NCI-H2171 treated with DMSO at 0.1 percent for 48 hours (cell line): ENCODE measurements around the gene WDR45B.
"Not testable (repeated sequence)": the region's sequence is repeated elsewhere in the genome, so short reads cannot be mapped to it uniquely, and the experiment has no call there.

Experiments used
- DNase-seq: peaks from one replicate; lab custom pipeline; 2025; lab: John Stamatoyannopoulos, UW

Gene WDR45B

GRCh38 chr17:82599674-82600661 lies 48.3 kb downstream of the WDR45B start:
- DNase-seq, result peak; percentile 21

DNA sequence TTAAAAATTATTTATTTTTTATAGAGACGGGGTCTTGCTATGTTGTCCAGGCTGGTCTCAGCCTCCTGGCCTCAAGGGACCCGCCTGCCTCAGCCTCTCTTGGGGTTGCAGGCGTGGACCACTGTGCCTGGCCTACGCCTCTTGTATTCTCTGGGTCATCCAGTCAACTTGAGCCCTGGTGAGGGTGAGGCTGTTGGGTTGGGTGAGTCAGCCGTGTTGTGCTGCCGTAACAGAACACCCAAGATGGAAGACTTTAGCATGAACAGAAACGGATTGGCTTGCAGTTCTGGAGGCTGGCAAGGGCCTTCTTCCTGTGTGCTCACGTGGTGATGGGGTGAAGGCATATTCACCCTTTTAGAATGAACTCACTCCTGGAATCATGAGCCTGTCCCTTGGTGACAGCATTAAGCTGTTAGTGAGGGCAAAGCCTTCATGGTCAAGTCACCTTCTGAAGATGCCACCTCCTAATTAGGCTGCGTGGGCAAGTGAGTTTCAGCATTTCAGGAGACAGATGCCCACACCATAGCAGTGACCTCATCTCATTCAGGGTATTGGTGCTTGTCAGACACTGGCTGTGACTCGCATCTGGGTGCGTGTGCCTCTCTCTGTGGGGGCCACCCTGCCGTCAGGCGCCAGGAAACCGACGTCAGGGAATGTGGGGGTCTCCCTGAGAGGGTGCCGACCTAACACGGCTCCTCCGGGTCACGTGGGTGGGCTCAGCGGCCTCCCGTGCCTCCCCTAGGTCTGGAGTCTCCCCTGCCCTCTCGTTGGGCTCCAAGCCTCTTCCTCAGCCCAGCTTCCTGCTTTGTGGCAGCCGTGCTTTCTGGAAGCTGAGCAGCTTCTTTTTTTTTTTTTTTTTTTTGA lies 49.8 kb downstream of the WDR45B start:
- no peak for DNase-seq

DNA sequence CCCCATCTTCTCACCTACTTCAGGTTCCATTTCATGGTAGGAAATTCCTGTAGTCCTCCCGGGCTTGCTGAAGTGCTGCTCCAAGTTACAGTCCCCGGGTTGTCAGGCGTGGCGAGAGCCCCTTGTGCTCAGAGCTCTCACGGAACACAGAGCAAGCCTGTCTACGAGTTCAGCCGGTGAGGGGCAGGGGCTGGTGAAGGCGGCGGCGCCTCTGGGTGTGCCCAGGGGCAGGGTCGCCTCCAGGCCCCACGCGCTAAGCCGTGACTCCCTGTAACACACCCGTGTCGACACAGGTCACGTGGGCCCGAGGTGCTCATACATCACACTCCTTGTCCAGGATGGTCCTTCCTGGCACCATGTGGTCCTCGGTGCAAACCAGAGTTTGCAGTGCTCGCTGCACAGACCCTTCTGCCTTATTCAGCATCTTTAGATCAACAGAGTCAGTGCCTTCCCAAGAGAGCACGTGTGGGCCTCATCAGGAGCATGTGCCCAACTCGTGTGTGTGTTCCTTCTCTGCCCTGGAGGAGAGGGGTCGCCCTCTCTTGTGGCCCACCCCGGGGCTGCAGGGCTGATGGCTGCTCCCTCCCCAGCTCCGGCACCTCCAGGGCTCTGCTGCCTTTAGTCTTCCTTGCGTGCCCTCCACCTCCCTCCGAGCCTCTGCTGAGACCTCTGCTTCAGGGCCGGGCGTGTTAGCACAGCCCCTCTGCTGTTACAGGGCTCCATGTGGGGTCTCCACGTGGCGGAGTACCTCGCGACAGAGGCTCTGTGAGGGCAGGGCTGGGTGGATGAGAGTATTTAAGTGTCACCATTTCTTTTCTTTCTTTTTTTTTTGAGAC lies 51.2 kb downstream of the WDR45B start:
- DNase-seq, result no peak

GRCh38 chr17:82596296-82596695 lies 51.9 kb downstream of the WDR45B start:
- no peak for DNase-seq

- DNase-seq, result no peak
Measured at GRCh38 chr17:82595893-82596292, 52.4 kb downstream of the WDR45B start.

DNA sequence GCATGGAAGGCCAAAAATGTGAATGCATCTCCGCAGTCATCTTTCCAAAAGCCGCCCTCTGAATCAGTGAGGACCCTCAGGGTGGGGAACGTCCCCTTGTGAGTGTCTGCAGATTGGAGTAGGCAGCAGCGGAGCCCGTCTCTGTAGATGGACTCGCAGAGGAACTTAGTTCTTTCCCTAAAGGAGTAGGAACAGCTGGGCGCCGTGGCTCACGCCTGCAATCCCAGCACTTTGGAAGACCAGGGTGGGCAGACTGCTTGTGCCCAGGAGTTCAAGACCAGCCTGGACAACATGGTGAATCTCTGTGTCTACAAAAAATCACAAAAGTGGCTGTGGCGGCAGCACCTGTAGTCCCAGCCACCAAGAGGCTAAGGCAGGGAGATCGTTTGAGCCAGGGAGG lies 53.7 kb downstream of the WDR45B start:
- no peak for DNase-seq

- no peak for DNase-seq
Measured at GRCh38 chr17:82593590-82594087, 54.6 kb downstream of the WDR45B start.

DNA sequence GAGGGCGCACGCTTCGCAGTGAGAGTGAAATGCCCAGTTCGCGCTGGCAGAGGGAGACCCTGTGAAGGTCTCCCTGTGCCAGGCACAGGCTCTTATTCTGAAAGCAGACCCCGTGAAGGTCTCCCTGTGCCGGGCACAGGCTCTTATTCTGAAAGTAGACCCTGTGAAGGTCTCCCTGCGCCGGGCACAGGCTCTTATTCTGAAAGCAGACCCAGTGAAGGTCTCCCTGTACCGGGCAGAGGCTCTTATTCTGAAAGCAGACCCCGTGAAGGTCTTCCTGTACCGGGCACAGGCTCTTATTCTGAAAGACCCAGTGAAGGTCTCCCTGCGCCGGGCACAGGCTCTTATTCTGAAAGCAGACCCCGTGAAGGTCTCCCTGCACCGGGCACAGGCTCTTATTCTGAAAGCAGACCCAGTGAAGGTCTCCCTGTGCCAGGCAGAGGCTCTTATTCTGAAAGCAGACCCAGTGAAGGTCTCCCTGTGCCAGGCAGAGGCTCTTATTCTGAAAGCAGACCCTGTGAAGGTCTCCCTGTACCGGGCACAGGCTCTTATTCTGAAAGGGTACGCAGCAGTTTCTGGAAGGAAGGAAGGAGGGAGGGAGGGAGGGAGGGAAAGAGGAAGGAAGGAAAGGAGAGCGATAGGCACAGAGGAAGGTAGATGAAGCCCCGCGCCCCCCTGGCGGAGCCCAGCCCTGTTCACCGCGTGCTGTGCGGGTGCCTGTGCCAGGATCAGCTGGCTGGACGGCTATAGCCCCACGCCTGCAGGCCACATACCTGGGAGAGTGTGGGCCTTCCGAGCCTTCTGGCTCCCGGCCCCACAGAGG lies 55.3 kb downstream of the WDR45B start:
- DNase-seq, result peak; percentile 89

DNA sequence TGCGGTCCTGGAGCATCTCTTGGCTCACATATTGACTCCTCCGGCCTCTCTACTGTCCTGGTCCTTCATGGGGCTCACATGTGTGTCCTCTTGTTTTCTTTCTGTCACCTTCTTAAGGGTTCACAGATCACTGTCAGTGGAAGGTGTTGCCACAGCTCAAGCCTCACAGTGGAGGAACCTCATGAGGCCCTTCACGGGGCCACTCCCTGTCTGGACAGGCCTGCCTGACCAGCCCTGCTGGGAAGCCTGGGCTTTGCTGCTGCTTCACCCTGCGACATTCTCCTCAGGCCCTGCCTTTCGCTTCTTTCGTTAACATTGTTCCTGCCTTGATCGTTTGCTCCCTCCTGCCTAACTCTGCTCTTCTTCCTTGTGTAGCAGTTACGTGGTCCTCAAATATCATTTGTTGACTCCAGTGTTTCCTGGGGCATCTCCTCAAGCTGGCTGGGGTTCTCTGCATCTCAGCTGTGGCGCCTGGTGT lies 55.9 kb downstream of the WDR45B start:
- no peak for DNase-seq

- DNase-seq, result no peak
Measured at GRCh38 chr17:82590881-82591539, 57.2 kb downstream of the WDR45B start.

DNA sequence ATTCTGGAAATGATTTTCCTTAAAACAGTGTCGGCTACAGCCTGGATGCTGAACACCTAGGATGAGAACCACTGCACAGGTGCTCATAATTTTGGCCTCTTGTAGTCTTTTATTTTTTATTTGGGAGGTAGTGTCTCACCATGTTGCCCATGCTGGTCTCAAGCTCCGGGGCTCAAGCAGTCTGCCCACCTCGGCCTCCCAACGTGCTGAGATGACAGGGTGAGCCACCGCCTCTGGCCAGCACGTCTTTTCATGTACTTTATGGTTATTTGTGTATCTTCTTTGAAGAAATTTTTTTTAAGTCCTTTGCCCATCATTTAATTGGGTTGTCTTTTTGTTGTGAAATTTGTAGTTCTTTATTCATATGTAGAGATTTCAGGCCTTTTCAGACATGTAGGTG lies 58.0 kb downstream of the WDR45B start:
- no peak for DNase-seq

GRCh38 chr17:82589851-82590180 lies 58.4 kb downstream of the WDR45B start:
- DNase-seq, result no peak

DNA sequence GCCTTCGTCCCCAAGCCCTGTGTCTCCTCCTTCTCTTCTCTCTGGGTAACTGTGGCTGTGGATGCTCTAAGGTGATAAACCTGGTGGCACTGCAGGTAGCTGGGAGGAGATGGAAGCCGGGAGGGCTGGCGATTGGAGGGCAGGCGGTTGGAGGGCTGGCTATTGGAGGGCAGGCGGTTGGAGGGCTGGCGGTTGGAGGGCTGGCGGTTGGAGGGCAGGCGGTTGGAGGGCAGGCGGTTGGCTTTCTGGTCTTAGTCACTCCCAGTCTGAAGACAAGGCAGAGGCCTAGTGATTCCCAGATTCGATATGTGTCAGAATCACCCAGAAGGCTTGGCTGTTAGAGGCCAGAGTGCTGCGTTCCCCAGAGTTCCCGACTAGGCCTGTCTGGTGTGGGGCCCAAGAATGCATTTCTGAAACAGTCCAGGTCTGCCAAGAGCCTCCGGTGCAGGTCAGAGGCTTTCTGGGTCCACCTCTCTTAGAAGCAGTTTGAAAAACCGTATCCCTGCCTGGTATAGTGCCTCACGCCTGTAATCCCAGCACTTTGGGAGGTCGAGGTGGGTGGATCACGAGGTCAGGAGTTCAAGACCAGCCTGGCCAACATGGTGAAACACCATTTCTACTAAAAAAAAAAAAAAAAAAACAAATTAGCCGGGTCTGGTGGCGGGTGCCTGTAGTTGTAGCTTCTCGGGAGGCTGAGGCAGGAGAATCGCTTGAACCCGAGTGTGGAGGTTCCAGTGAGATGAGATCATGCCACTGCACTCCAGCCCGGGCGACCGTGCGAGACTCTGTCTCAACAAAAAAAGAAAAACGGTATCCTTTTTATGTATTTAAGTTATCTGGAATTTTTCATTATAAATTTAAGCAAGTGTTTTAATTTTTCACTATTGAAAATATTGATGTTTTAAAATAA lies 59.7 kb downstream of the WDR45B start:
- no peak for DNase-seq

- DNase-seq, result no peak
Measured at GRCh38 chr17:82587234-82588086, 60.8 kb downstream of the WDR45B start.

- no peak for DNase-seq
Measured at GRCh38 chr17:82586576-82587233, 61.5 kb downstream of the WDR45B start.

DNA sequence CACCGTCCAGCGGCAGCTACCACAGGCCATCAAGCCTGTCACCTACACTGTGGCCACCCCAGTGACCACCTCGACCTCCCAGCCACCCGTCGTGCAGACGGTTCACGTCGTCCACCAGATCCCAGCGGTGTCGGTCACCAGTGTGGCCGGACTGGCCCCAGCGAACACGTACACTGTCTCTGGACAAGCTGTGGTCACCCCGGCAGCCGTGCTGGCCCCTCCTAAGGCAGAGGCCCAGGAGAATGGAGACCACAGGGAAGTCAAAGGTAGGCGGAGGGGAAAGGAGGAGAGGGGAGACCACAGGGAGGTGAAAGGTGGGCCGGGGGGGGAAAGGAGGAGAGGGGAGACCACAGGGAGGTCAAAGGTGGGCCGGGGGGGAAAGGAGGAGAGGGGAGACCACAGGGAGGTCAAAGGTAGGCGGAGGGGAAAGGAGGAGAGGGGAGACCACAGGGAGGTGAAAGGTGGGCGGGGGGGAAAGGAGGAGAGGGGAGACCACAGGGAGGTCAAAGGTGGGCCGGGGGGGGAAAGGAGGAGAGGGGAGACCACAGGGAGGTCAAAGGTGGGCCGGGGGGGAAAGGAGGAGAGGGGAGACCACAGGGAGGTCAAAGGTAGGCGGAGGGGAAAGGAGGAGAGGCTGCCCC lies 62.2 kb downstream of the WDR45B start:
- not testable (repeated sequence) for DNase-seq

DNA sequence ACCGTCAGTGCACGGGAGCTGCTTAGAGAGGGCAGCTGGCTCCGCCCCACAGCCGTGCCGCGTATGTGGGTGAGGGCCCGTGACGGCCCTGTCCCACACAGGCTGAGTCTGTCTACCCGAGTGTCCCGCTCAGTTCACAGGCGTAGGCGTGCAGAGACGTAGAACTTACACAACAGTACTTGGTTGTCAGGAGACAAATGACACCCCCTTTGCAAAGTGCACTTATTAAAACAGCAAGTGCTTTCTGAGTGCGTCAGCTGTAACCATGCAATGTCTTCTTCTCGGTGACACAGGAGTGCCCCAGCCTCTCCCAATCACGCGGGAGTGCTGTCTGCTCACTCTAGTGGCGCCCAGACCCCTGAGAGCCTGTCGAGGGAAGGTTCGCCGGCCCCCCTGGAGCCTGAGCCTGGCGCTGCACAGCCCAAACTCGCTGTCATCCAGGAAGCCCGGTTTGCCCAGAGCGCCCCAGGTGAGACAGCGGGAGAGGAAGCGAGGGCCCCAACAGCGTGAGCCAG lies 64.5 kb downstream of the WDR45B start:
- no peak for DNase-seq
